Esophagus squamous epithelium (tissue), 4 donors: ENCODE results near the gene SH2D6.

ENCODE experiments used
- POLR2A ChIP-seq, 4 donors: fragments of 450-650 bp; IDR thresholded peaks; one replicate each; pipeline ENCODE4 v1.6.1; 2017; ENCODE audit warnings: antibody characterized with exemption in 4 of 4, mild to moderate bottlenecking in 4 of 4, moderate library complexity in 3 of 4
- TF ChIP-seq, protein P1 (sequence below), 6 experiments: fragments of 450-650 bp in 4 of 6; fragments of 200-600 bp in 2 of 6; sonication (generic) in 2 of 6; IDR thresholded peaks; one replicate each; pipeline ENCODE4 v1.5.1; 2016 to 2019; ENCODE audit warnings: antibody characterized with exemption in 6 of 6, mild to moderate bottlenecking in 4 of 6, moderate library complexity in 4 of 6

DNA sequence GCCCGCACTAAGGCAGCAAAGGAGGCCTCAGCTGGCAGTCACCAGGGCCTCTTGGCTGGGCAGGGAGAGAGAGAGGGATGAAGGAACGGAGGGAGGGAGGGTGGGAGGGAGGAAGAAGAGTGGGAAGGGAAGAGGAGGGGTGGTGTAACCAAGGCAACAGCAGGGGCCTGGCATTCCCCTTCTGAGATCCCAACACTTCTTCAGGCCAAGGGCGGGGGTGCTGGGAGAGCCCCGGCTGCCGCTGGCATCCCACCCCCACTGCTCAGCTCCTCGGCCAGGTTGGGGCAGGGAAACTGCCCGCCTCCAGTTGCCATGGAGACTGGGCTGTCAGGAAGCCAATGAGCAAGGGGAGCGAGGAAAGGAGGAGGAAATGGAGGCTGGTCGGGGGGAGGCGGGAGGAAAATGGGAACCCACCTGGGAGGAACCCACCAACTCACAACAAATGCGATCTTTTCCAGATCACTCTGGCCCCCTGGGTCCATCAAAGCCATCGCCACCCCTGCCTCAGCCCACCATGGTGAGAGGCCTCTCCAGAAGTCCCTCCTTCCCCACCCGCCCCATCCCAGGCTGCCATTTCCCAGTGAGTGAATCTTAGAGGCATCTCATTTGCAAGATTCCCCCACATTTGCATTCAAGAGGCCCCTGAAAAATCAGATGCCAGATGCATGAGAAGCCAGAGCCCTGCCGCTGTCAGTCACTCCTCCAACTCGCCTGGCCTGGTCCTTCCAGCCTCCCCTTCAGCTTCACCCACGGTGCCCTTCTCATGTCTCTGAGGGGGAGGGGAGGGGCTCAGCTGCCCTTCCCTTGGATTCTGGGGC lies 12.4 kb downstream of the SH2D6 start:
- TF ChIP-seq, protein P1, sequence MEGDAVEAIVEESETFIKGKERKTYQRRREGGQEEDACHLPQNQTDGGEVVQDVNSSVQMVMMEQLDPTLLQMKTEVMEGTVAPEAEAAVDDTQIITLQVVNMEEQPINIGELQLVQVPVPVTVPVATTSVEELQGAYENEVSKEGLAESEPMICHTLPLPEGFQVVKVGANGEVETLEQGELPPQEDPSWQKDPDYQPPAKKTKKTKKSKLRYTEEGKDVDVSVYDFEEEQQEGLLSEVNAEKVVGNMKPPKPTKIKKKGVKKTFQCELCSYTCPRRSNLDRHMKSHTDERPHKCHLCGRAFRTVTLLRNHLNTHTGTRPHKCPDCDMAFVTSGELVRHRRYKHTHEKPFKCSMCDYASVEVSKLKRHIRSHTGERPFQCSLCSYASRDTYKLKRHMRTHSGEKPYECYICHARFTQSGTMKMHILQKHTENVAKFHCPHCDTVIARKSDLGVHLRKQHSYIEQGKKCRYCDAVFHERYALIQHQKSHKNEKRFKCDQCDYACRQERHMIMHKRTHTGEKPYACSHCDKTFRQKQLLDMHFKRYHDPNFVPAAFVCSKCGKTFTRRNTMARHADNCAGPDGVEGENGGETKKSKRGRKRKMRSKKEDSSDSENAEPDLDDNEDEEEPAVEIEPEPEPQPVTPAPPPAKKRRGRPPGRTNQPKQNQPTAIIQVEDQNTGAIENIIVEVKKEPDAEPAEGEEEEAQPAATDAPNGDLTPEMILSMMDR (IDR thresholded peaks at IDR 0.05) = no peak
- TF ChIP-seq POLR2A (IDR thresholded peaks at IDR 0.05) = no peak
